PC-3 (cell line): Measurements from ENCODE around the gene PCNX3. TPM values are rescaled to one million over a fixed set of nuclear protein-coding genes. Genes with fewer than 3 reads are reported as not detected.

Source experiments
- ATAC-seq: fragments of 200-7000 bp; cut with Tn5 transposase; 2 replicates; pipeline ENCODE4 v1.9.1; 2020; ENCODE audit warnings: mild to moderate bottlenecking, moderate library complexity
- BruUV-seq: library from RNA; stranded (reverse); fragments of 400-500 nt; replicated peaks from 2 replicates; lab custom pipeline; 2021; lab: Mats Ljungman, UMichigan
- CTCF ChIA-PET: fragments of 300-600 bp; sonication (Branson Sonifier 250); formaldehyde crosslinking; loops from one replicate; lab custom pipeline; 2022; ENCODE audit warnings: antibody characterized with exemption; lab: Charles Lee
- POLR2A ChIA-PET: fragments of 300-600 bp; sonication (Branson Sonifier 250); formaldehyde crosslinking; loops from one replicate; lab custom pipeline; 2022; ENCODE audit warnings: antibody characterized with exemption; ENCODE audit not compliant: unreplicated experiment; lab: Charles Lee
- DNase-seq: peaks from one replicate; pipeline ENCODE4 v3.0.0-alpha.2; 2015
- H2AFZ ChIP-seq: fragments of 300-600 bp; sonication (generic); 2 replicates; pipeline ENCODE4 v1.6.0; 2016; ENCODE audit warnings: antibody characterized with exemption, low read length
- H3F3A ChIP-seq: fragments of 300-600 bp; sonication (generic); one replicate; pipeline ENCODE4 v1.6.0; 2017; ENCODE audit warnings: antibody characterized with exemption, low read length, control low read depth, mild to moderate bottlenecking; ENCODE audit not compliant: unreplicated experiment
- H3K27ac ChIP-seq: fragments of 300-600 bp; sonication (generic); 2 replicates; pipeline ENCODE4 v1.5.1; 2016; ENCODE audit warnings: mild to moderate bottlenecking, low read length
- H3K27me3 ChIP-seq: fragments of 300-600 bp; sonication (generic); 2 replicates; pipeline ENCODE4 v1.6.1; 2016; ENCODE audit warnings: low read length, mixed read lengths
- H3K36me3 ChIP-seq: fragments of 300-600 bp; sonication (generic); 2 replicates; pipeline ENCODE4 v1.6.1; 2016; ENCODE audit warnings: low read depth, mixed run types, low read length, mixed read lengths
- H3K4me1 ChIP-seq: fragments of 300-600 bp; sonication (generic); 2 replicates; pipeline ENCODE4 v1.5.1; 2016; ENCODE audit warnings: low read length; ENCODE audit not compliant: insufficient read depth
- H3K4me2 ChIP-seq: fragments of 300-600 bp; sonication (generic); 2 replicates; pipeline ENCODE4 v1.6.0; 2016; ENCODE audit warnings: low read length
- H3K4me3 ChIP-seq: fragments of 300-600 bp; sonication (generic); 2 replicates; pipeline ENCODE4 v1.5.1; 2016; ENCODE audit warnings: mild to moderate bottlenecking, low read length, mixed read lengths
- H3K79me2 ChIP-seq: fragments of 300-600 bp; sonication (generic); 2 replicates; pipeline ENCODE4 v1.6.1; 2017; ENCODE audit warnings: low read length, mixed read lengths
- H3K9ac ChIP-seq: fragments of 300-600 bp; sonication (generic); 2 replicates; pipeline ENCODE4 v1.6.0; 2016; ENCODE audit warnings: mild to moderate bottlenecking, low read length
- H3K9me2 ChIP-seq: fragments of 300-600 bp; sonication (generic); replicated peaks from 2 replicates; pipeline ENCODE4 v1.6.1; 2016; ENCODE audit warnings: mixed run types, low read length, mixed read lengths
- H3K9me3 ChIP-seq: fragments of 300-600 bp; sonication (generic); 2 replicates; pipeline ENCODE4 v1.6.1; 2016; ENCODE audit warnings: low read length, mixed read lengths
- H4K20me1 ChIP-seq: fragments of 300-600 bp; sonication (generic); 2 replicates; pipeline ENCODE4 v1.6.1; 2016; ENCODE audit warnings: low read length, mixed read lengths
- CTCF ChIP-seq: fragments of 300-600 bp; sonication (generic); conservative IDR thresholded peaks from 2 replicates; pipeline ENCODE4 v1.5.1; 2017; ENCODE audit warnings: antibody characterized with exemption, low read depth, mild to moderate bottlenecking, low read length
- EZH2 ChIP-seq: fragments of 300-600 bp; sonication (generic); IDR thresholded peaks from one replicate; pipeline ENCODE4 v1.6.1; 2017; ENCODE audit warnings: antibody characterized with exemption, mild to moderate bottlenecking, low read length; ENCODE audit not compliant: unreplicated experiment
- EZH2phosphoT487 ChIP-seq: fragments of 300-600 bp; sonication (generic); IDR thresholded peaks from 2 replicates; pipeline ENCODE4 v1.6.1; 2018; ENCODE audit warnings: mild to moderate bottlenecking, antibody characterized with exemption, low read length, borderline replicate concordance
- intact Hi-C: fragments of 100-400 bp; cut with micrococcal nuclease; formaldehyde crosslinking; loops from 2 replicates; pipeline ENCODE4 v1.9.0; 2023
- total RNA-seq: library from RNA; depleted of rRNA; stranded (reverse); fragments of >200 nt; gene quantifications from 2 replicates; pipeline ENCODE4 v1.2.3, GENCODE V29; 2014

Gene PCNX3
- total RNA-seq, 1 experiment from 2014 or later: 53.6 TPM

GRCh38 chr11:65625628-65626342 lies 10.2 kb downstream of the PCNX3 start:
- BruUV-seq: no TSS peak
- no peak for DNase-seq
- no peaks in the 10 kb centered on the region for H4K20me1 ChIP-seq
- no peaks in the 10 kb centered on the region for H3F3A ChIP-seq
- no peaks in the 10 kb centered on the region for H3K9me2 ChIP-seq
- POLR2A ChIA-PET: no interaction called here
- ATAC-seq: peak; percentile 66
- H3K9me3 ChIP-seq: no peaks in the 10 kb centered on the region
- no peak overlapping the region for H3K27ac ChIP-seq
- H3K4me1 ChIP-seq: no peaks in the 10 kb centered on the region
- H2AFZ ChIP-seq: no peak overlapping the region
- H3K27me3 ChIP-seq: no peaks in the 10 kb centered on the region
- no peaks in the 10 kb centered on the region for H3K79me2 ChIP-seq
- H3K4me3 ChIP-seq: no peak overlapping the region
- no peak overlapping the region for H3K9ac ChIP-seq
- H3K4me2 ChIP-seq: no peak overlapping the region
- TF ChIP-seq CTCF: peak; percentile 62
- no peak for TF ChIP-seq EZH2phosphoT487
- peaks cover 67% of the 10 kb centered on the region for H3K36me3 ChIP-seq
- CTCF ChIA-PET: no interaction called here
- intact Hi-C loops: no loop called here

GRCh38 chr11:65627202-65627601 lies 11.6 kb downstream of the PCNX3 start:
- Histone ChIP-seq H3K79me2 (no peaks in the 10 kb centered on the region), H3K9me3 (no peaks in the 10 kb centered on the region), H2AFZ (no peak overlapping the region), H3K4me2 (no peak overlapping the region), H4K20me1 (no peaks in the 10 kb centered on the region), H3K9me2 (no peaks in the 10 kb centered on the region), H3K9ac (no peak overlapping the region), H3K27ac (no peak overlapping the region), H3K27me3 (no peaks in the 10 kb centered on the region), H3K4me3 (no peak overlapping the region), H3K36me3 (peaks cover 60% of the 10 kb centered on the region), H3K4me1 (no peaks in the 10 kb centered on the region), H3F3A (no peaks in the 10 kb centered on the region)
- ATAC-seq (no peak), DNase-seq (no peak)
- POLR2A ChIA-PET: no interaction called here
- TF ChIP-seq EZH2phosphoT487: no peak
- TF ChIP-seq CTCF: no peak
- no peak for TF ChIP-seq EZH2
- intact Hi-C loops: no loop called here
- BruUV-seq: no TSS peak
- CTCF ChIA-PET: no interaction called here

- peaks cover 62% of the 10 kb centered on the region for H3K36me3 ChIP-seq
- no peak for DNase-seq
- intact Hi-C loops: no loop called here
- no peaks in the 10 kb centered on the region for H4K20me1 ChIP-seq
- no peaks in the 10 kb centered on the region for H3K9me3 ChIP-seq
- no peaks in the 10 kb centered on the region for H3K79me2 ChIP-seq
- no peaks in the 10 kb centered on the region for H3K4me1 ChIP-seq
- H3K9ac ChIP-seq: no peak overlapping the region
- BruUV-seq: no TSS peak
- ChIA-PET POLR2A (no interaction called here), CTCF (no interaction called here)
- no peak overlapping the region for H3K27ac ChIP-seq
- H3K27me3 ChIP-seq: no peaks in the 10 kb centered on the region
- ATAC-seq: no peak
- no peak overlapping the region for H3K4me2 ChIP-seq
- H3K9me2 ChIP-seq: no peaks in the 10 kb centered on the region
- H2AFZ ChIP-seq: no peak overlapping the region
- H3F3A ChIP-seq: no peaks in the 10 kb centered on the region
- H3K4me3 ChIP-seq: no peak overlapping the region
- TF ChIP-seq EZH2 (no peak), EZH2phosphoT487 (no peak), CTCF (no peak)
These were observed 14.0 kb downstream of the PCNX3 start for GRCh38 chr11:65629579-65629978.
